ENCODE measurements around the gene HSPA14. TPM values are rescaled to one million over a fixed set of nuclear protein-coding genes. Genes with fewer than 3 reads are reported as not detected.

The HSPA14 gene
- total RNA-seq, 1 experiment from 2014 or later = 30.1 TPM

- TF ChIP-seq PRDM15 (CRISPR knock-in tag; IDR thresholded peaks at IDR 0.05) (no peak), MXD4 (CRISPR knock-in tag; IDR thresholded peaks at IDR 0.05; ENCODE audit: borderline replicate concordance) (no peak), AR (CRISPR knock-in tag; IDR thresholded peaks at IDR 0.05) (no peak), ATF2 (CRISPR knock-in tag; IDR thresholded peaks at IDR 0.05; ENCODE audit: borderline replicate concordance, low read depth) (no peak), ATF3 (CRISPR knock-in tag; conservative IDR thresholded peaks at IDR 0.05) (no peak), NFYB (CRISPR knock-in tag; conservative IDR thresholded peaks at IDR 0.05; ENCODE audit: low read depth) (no peak), ZBTB43 (CRISPR knock-in tag; IDR thresholded peaks at IDR 0.05) (no peak), CREB1 (CRISPR knock-in tag; IDR thresholded peaks at IDR 0.05) (no peak)
Observed at GRCh38 chr10:14859043-14859442, 20.9 kb downstream of the HSPA14 start (continued).

- no peak for TF ChIP-seq CTCF (IDR thresholded peaks at IDR 0.05)
- no peak for TF ChIP-seq ELF4 (CRISPR knock-in tag; IDR thresholded peaks at IDR 0.05; ENCODE audit: low read depth)
- TF ChIP-seq ZNF512 (CRISPR knock-in tag; IDR thresholded peaks at IDR 0.05; ENCODE audit: borderline replicate concordance) = no peak
- POLR2A ChIA-PET = no interaction called here
- CTCF ChIA-PET = no interaction called here
- no peak for DNase-seq (ENCODE audit: low spot score)
- Mint-ChIP-seq H3K9me3 (no peaks in the 10 kb centered on the region), H3K27me3 (ENCODE audit: low read depth) (no peaks in the 10 kb centered on the region), H3K36me3 (peaks cover 35% of the 10 kb centered on the region), H3K4me3 (no peak overlapping the region), H3K4me1 (no peaks in the 10 kb centered on the region), H3K27ac (no peak overlapping the region)
- no peak for ATAC-seq
Observed at GRCh38 chr10:14859775-14860174, 21.7 kb downstream of the HSPA14 start.

All from WTC11 (cell line).